ENCODE data around the gene RALGAPA2.

The RALGAPA2 gene

DNA sequence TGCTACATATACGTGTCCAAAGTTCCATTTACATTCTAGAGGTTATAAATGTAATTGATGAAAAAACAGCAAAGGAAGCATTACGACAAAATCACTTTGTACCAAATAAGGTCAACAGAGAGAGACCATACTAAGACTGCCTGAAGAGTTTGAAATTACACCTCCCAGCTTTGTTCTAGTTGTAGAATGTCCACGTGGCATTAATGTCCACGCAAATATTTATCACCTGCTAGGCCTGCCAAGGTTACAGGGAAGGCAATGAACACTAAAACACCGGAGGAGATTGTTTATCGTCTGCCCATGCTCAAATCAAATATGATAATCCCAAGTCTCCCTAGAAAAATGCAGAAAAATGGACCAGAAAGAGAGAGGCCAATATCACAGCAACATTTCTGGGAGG, 6.2 kb downstream of the RALGAPA2 start:
- TF ChIP-seq CTCF (IDR thresholded peaks at IDR 0.05), result no peak

GRCh38 chr20:20702330-20703245, 9.9 kb downstream of the RALGAPA2 start:
- TF ChIP-seq CTCF (IDR thresholded peaks at IDR 0.05), result no peak

DNA sequence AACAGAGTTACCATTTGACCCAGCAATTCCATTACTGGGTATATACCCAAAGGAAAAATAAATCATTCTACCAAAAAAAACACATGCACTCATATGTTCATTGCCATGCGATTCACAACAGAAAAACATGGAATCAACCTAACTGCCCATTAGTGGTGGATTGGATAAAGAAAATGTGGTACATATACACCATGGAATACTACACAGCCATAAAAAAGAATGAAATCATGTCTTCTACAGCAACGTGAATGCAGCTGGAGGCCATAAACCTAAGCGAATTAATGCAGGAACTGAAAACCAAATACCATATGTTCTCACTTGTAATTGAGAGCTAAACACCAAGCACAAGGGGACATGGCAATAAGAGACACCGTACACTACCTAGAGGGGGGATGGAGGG, 12.5 kb downstream of the RALGAPA2 start:
- TF ChIP-seq CTCF (IDR thresholded peaks at IDR 0.05), result no peak

GRCh38 chr20:20699144-20699543, 13.3 kb downstream of the RALGAPA2 start:
- TF ChIP-seq CTCF (IDR thresholded peaks at IDR 0.05), result no peak

DNA sequence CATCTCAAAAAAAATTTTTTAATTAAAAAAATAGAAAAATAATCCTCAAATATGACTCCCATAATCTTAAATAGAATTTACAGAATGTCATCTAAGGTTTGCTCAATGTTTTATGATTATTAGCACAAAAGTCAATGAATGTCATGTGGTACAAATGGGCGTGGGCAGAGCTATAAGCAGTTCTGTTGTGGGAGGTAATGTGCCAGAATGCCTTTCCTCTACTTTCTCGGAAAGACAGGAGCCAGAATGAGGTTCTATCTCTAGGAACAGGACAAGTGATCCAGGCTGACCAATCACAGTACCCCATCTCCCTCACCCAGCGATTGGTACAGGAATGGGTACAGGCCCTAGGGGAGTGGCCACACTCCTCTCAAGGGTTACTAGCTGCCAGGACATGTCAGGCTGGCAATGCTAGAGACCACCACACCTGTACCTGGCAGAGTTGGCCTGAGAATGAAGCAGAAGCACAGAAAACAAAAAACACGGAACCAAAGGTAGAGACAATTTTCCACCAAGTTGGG, 15.1 kb downstream of the RALGAPA2 start:
- TF ChIP-seq CTCF (IDR thresholded peaks at IDR 0.05), result no peak

- TF ChIP-seq CTCF (IDR thresholded peaks at IDR 0.05), result no peak
Measured at GRCh38 chr20:20695250-20695816, 17.1 kb downstream of the RALGAPA2 start.

DNA sequence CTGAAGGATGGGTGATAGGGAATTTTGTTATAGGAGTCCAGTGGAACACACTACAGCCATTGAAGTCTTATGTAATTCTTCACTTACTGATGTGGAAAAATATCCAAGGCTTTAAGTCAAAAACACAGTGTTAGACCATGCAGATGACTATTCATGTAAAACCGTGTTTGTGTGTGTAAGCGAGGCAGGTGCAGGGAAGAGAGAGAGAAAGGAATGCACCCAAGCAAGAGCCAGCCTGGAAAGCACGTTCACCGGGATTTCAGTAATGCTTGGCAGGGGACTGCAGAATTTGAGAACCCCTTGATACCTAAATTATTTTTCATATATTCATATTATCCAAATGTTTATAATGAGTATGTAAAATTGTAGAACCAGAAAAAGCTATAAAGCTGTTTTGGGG, 17.9 kb downstream of the RALGAPA2 start:
- TF ChIP-seq CTCF (IDR thresholded peaks at IDR 0.05), result no peak

Data from LNCAP (cell line).